ENCODE results near the gene DLX1.

Gene DLX1

GRCh38 chr2:172084645-172085459 lies 455 bp upstream of the DLX1 start:
- peak overlapping the region; percentile 68 for H3K4me3 ChIP-seq (ENCODE audit: low read depth, low read length)
- peak; percentile 89 for DNase-seq (ENCODE audit: low read depth)

- peak overlapping the region; percentile 68 for H3K4me3 ChIP-seq (ENCODE audit: low read depth, low read length)
- DNase-seq (ENCODE audit: low read depth): no peak
Observed at GRCh38 chr2:172086241-172087206, 1.2 kb downstream of the DLX1 start.

- peak overlapping the region; percentile 68 for H3K4me3 ChIP-seq (ENCODE audit: low read depth, low read length)
- no peak for DNase-seq (ENCODE audit: low read depth)
Observed at GRCh38 chr2:172087207-172087779, 2.0 kb downstream of the DLX1 start.

GRCh38 chr2:172087780-172088244 lies 2.5 kb downstream of the DLX1 start:
- DNase-seq (ENCODE audit: low read depth): no peak
- H3K4me3 ChIP-seq (ENCODE audit: low read depth, low read length): peak overlapping the region; percentile 68

GRCh38 chr2:172088245-172089004 lies 3.1 kb downstream of the DLX1 start:
- peak overlapping the region; percentile 68 for H3K4me3 ChIP-seq (ENCODE audit: low read depth, low read length)

GRCh38 chr2:172089005-172089504 lies 3.7 kb downstream of the DLX1 start:
- no peak for DNase-seq (ENCODE audit: low read depth)

More at GRCh38 chr2:172088245-172089004, 3.1 kb downstream of the DLX1 start:
- no peak for DNase-seq (ENCODE audit: low read depth)

GRCh38 chr2:172089633-172090032 lies 4.3 kb downstream of the DLX1 start:
- H3K4me3 ChIP-seq (ENCODE audit: low read depth, low read length): no peak overlapping the region
- DNase-seq (ENCODE audit: low read depth): no peak

More at GRCh38 chr2:172089005-172089504, 3.7 kb downstream of the DLX1 start:
- H3K4me3 ChIP-seq (ENCODE audit: low read depth, low read length): no peak overlapping the region

- H3K4me3 ChIP-seq (ENCODE audit: low read depth, low read length): no peak overlapping the region
- DNase-seq (ENCODE audit: low read depth): no peak
Observed at GRCh38 chr2:172090044-172090961, 5.0 kb downstream of the DLX1 start.

GRCh38 chr2:172091000-172091641 lies 5.8 kb downstream of the DLX1 start:
- DNase-seq (ENCODE audit: low read depth): no peak
- no peak overlapping the region for H3K4me3 ChIP-seq (ENCODE audit: low read depth, low read length)

- no peak for DNase-seq (ENCODE audit: low read depth)
- no peak overlapping the region for H3K4me3 ChIP-seq (ENCODE audit: low read depth, low read length)
Observed at GRCh38 chr2:172091761-172092566, 6.7 kb downstream of the DLX1 start.

- peak overlapping the region; percentile 22 for H3K4me3 ChIP-seq (ENCODE audit: low read depth, low read length)
- DNase-seq (ENCODE audit: low read depth): no peak
Observed at GRCh38 chr2:172092716-172093415, 7.6 kb downstream of the DLX1 start.

GRCh38 chr2:172093416-172094293 lies 8.3 kb downstream of the DLX1 start:
- peak overlapping the region; percentile 58 for H3K4me3 ChIP-seq (ENCODE audit: low read depth, low read length)
- no peak for DNase-seq (ENCODE audit: low read depth)

GRCh38 chr2:172094294-172095145 lies 9.2 kb downstream of the DLX1 start:
- peak overlapping the region; percentile 58 for H3K4me3 ChIP-seq (ENCODE audit: low read depth, low read length)
- DNase-seq (ENCODE audit: low read depth): no peak

Measured in skeletal muscle cell (primary cell).